ENCODE results near the gene ZNF513.

GRCh38 chr2:27370816-27371620 is 9.5 kb downstream of the ZNF513 start:
- TF ChIP-seq CTCF (IDR thresholded peaks at IDR 0.05; ENCODE audit: low read depth, low read length, poor library complexity, severe bottlenecking) (no peak), EZH2phosphoT487 (IDR thresholded peaks at IDR 0.05; ENCODE audit: borderline replicate concordance, low read length) (no peak)
